ENCODE data around the gene PEX5L.

Gene PEX5L

GRCh38 chr3:179973931-179974361 lies 62.8 kb downstream of the PEX5L start:
- no peaks in the 10 kb centered on the region for H3K27me3 ChIP-seq (ENCODE audit: control insufficient read depth in 2 of 2, insufficient read depth in 2 of 2, low read length in 2 of 2)
- H3K27ac ChIP-seq (ENCODE audit: low read depth in 2 of 2, low read length in 2 of 2), result no peak overlapping the region
- no peaks in the 10 kb centered on the region for H3K36me3 ChIP-seq (ENCODE audit: control insufficient read depth in 2 of 2, insufficient read depth in 2 of 2, low read length in 2 of 2)
- H3K9me3 ChIP-seq (ENCODE audit: control insufficient read depth in 2 of 2, low read length in 2 of 2), result no peaks in the 10 kb centered on the region
- no peak overlapping the region for H3K4me3 ChIP-seq (ENCODE audit: low read length in 2 of 2)
- H3K9ac ChIP-seq (ENCODE audit: low read depth in 1 of 2, low read length in 2 of 2), result no peak overlapping the region
- H3K4me1 ChIP-seq (ENCODE audit: control insufficient read depth in 2 of 2, insufficient read depth in 2 of 2, low read length in 2 of 2), result no peaks in the 10 kb centered on the region

GRCh38 chr3:179972881-179973423 lies 63.8 kb downstream of the PEX5L start:
- Histone ChIP-seq H3K36me3 (ENCODE audit: control insufficient read depth in 2 of 2, insufficient read depth in 2 of 2, low read length in 2 of 2) (no peaks in the 10 kb centered on the region), H3K4me3 (ENCODE audit: low read length in 2 of 2) (no peak overlapping the region)

GRCh38 chr3:179971280-179971679 lies 65.5 kb downstream of the PEX5L start:
- no peak overlapping the region for H3K27ac ChIP-seq (ENCODE audit: low read depth in 2 of 2, low read length in 2 of 2)
- no peaks in the 10 kb centered on the region for H3K9me3 ChIP-seq (ENCODE audit: control insufficient read depth in 2 of 2, low read length in 2 of 2)
- no peak overlapping the region for H3K9ac ChIP-seq (ENCODE audit: low read depth in 1 of 2, low read length in 2 of 2)
- no peaks in the 10 kb centered on the region for H3K36me3 ChIP-seq (ENCODE audit: control insufficient read depth in 2 of 2, insufficient read depth in 2 of 2, low read length in 2 of 2)
- no peaks in the 10 kb centered on the region for H3K4me1 ChIP-seq (ENCODE audit: control insufficient read depth in 2 of 2, insufficient read depth in 2 of 2, low read length in 2 of 2)
- no peaks in the 10 kb centered on the region for H3K27me3 ChIP-seq (ENCODE audit: control insufficient read depth in 2 of 2, insufficient read depth in 2 of 2, low read length in 2 of 2)
- no peak overlapping the region for H3K4me3 ChIP-seq (ENCODE audit: low read length in 2 of 2)

More at GRCh38 chr3:179972881-179973423, 63.8 kb downstream of the PEX5L start:
- no peaks in the 10 kb centered on the region for H3K27me3 ChIP-seq (ENCODE audit: control insufficient read depth in 2 of 2, insufficient read depth in 2 of 2, low read length in 2 of 2)
- H3K9me3 ChIP-seq (ENCODE audit: control insufficient read depth in 2 of 2, low read length in 2 of 2), result no peaks in the 10 kb centered on the region
- H3K9ac ChIP-seq (ENCODE audit: low read depth in 1 of 2, low read length in 2 of 2), result no peak overlapping the region
- H3K27ac ChIP-seq (ENCODE audit: low read depth in 2 of 2, low read length in 2 of 2), result no peak overlapping the region
- H3K4me1 ChIP-seq (ENCODE audit: control insufficient read depth in 2 of 2, insufficient read depth in 2 of 2, low read length in 2 of 2), result no peaks in the 10 kb centered on the region

GRCh38 chr3:179970746-179971145 lies 66.0 kb downstream of the PEX5L start:
- Histone ChIP-seq H3K4me3 (ENCODE audit: low read length in 2 of 2) (no peak overlapping the region), H3K36me3 (ENCODE audit: control insufficient read depth in 2 of 2, insufficient read depth in 2 of 2, low read length in 2 of 2) (no peaks in the 10 kb centered on the region), H3K27me3 (ENCODE audit: control insufficient read depth in 2 of 2, insufficient read depth in 2 of 2, low read length in 2 of 2) (no peaks in the 10 kb centered on the region), H3K27ac (ENCODE audit: low read depth in 2 of 2, low read length in 2 of 2) (no peak overlapping the region), H3K4me1 (ENCODE audit: control insufficient read depth in 2 of 2, insufficient read depth in 2 of 2, low read length in 2 of 2) (no peaks in the 10 kb centered on the region), H3K9ac (ENCODE audit: low read depth in 1 of 2, low read length in 2 of 2) (no peak overlapping the region), H3K9me3 (ENCODE audit: control insufficient read depth in 2 of 2, low read length in 2 of 2) (no peaks in the 10 kb centered on the region)

GRCh38 chr3:179969525-179969924 lies 67.2 kb downstream of the PEX5L start:
- H3K4me1 ChIP-seq (ENCODE audit: control insufficient read depth in 2 of 2, insufficient read depth in 2 of 2, low read length in 2 of 2), result no peaks in the 10 kb centered on the region

GRCh38 chr3:179967622-179968021 lies 69.1 kb downstream of the PEX5L start:
- H3K27me3 ChIP-seq (ENCODE audit: control insufficient read depth in 2 of 2, insufficient read depth in 2 of 2, low read length in 2 of 2), result no peaks in the 10 kb centered on the region
- no peaks in the 10 kb centered on the region for H3K36me3 ChIP-seq (ENCODE audit: control insufficient read depth in 2 of 2, insufficient read depth in 2 of 2, low read length in 2 of 2)
- no peaks in the 10 kb centered on the region for H3K4me1 ChIP-seq (ENCODE audit: control insufficient read depth in 2 of 2, insufficient read depth in 2 of 2, low read length in 2 of 2)
- no peaks in the 10 kb centered on the region for H3K9me3 ChIP-seq (ENCODE audit: control insufficient read depth in 2 of 2, low read length in 2 of 2)
- no peak overlapping the region for H3K9ac ChIP-seq (ENCODE audit: low read depth in 1 of 2, low read length in 2 of 2)
- no peak overlapping the region for H3K27ac ChIP-seq (ENCODE audit: low read depth in 2 of 2, low read length in 2 of 2)
- no peak overlapping the region for H3K4me3 ChIP-seq (ENCODE audit: low read length in 2 of 2)

More at GRCh38 chr3:179969525-179969924, 67.2 kb downstream of the PEX5L start:
- Histone ChIP-seq H3K27me3 (ENCODE audit: control insufficient read depth in 2 of 2, insufficient read depth in 2 of 2, low read length in 2 of 2) (no peaks in the 10 kb centered on the region), H3K36me3 (ENCODE audit: control insufficient read depth in 2 of 2, insufficient read depth in 2 of 2, low read length in 2 of 2) (no peaks in the 10 kb centered on the region), H3K4me3 (ENCODE audit: low read length in 2 of 2) (no peak overlapping the region), H3K27ac (ENCODE audit: low read depth in 2 of 2, low read length in 2 of 2) (no peak overlapping the region), H3K9me3 (ENCODE audit: control insufficient read depth in 2 of 2, low read length in 2 of 2) (no peaks in the 10 kb centered on the region), H3K9ac (ENCODE audit: low read depth in 1 of 2, low read length in 2 of 2) (no peak overlapping the region)

GRCh38 chr3:179964890-179965289 lies 71.8 kb downstream of the PEX5L start:
- Histone ChIP-seq H3K9me3 (ENCODE audit: control insufficient read depth in 2 of 2, low read length in 2 of 2) (no peaks in the 10 kb centered on the region), H3K4me3 (ENCODE audit: low read length in 2 of 2) (no peak overlapping the region), H3K4me1 (ENCODE audit: control insufficient read depth in 2 of 2, insufficient read depth in 2 of 2, low read length in 2 of 2) (no peaks in the 10 kb centered on the region), H3K27ac (ENCODE audit: low read depth in 2 of 2, low read length in 2 of 2) (no peak overlapping the region), H3K36me3 (ENCODE audit: control insufficient read depth in 2 of 2, insufficient read depth in 2 of 2, low read length in 2 of 2) (no peaks in the 10 kb centered on the region), H3K27me3 (ENCODE audit: control insufficient read depth in 2 of 2, insufficient read depth in 2 of 2, low read length in 2 of 2) (no peaks in the 10 kb centered on the region), H3K9ac (ENCODE audit: low read depth in 1 of 2, low read length in 2 of 2) (no peak overlapping the region)

- Histone ChIP-seq H3K4me1 (ENCODE audit: control insufficient read depth in 2 of 2, insufficient read depth in 2 of 2, low read length in 2 of 2) (no peaks in the 10 kb centered on the region), H3K9me3 (ENCODE audit: control insufficient read depth in 2 of 2, low read length in 2 of 2) (no peaks in the 10 kb centered on the region), H3K4me3 (ENCODE audit: low read length in 2 of 2) (no peak overlapping the region), H3K27me3 (ENCODE audit: control insufficient read depth in 2 of 2, insufficient read depth in 2 of 2, low read length in 2 of 2) (no peaks in the 10 kb centered on the region), H3K27ac (ENCODE audit: low read depth in 2 of 2, low read length in 2 of 2) (no peak overlapping the region), H3K9ac (ENCODE audit: low read depth in 1 of 2, low read length in 2 of 2) (no peak overlapping the region), H3K36me3 (ENCODE audit: control insufficient read depth in 2 of 2, insufficient read depth in 2 of 2, low read length in 2 of 2) (no peaks in the 10 kb centered on the region)
These were observed 73.9 kb downstream of the PEX5L start for GRCh38 chr3:179962629-179963387.

- H3K36me3 ChIP-seq (ENCODE audit: control insufficient read depth in 2 of 2, insufficient read depth in 2 of 2, low read length in 2 of 2), result no peaks in the 10 kb centered on the region
- H3K4me3 ChIP-seq (ENCODE audit: low read length in 2 of 2), result no peak overlapping the region
- no peak overlapping the region for H3K9ac ChIP-seq (ENCODE audit: low read depth in 1 of 2, low read length in 2 of 2)
- no peaks in the 10 kb centered on the region for H3K4me1 ChIP-seq (ENCODE audit: control insufficient read depth in 2 of 2, insufficient read depth in 2 of 2, low read length in 2 of 2)
- no peak overlapping the region for H3K27ac ChIP-seq (ENCODE audit: low read depth in 2 of 2, low read length in 2 of 2)
- no peaks in the 10 kb centered on the region for H3K9me3 ChIP-seq (ENCODE audit: control insufficient read depth in 2 of 2, low read length in 2 of 2)
- H3K27me3 ChIP-seq (ENCODE audit: control insufficient read depth in 2 of 2, insufficient read depth in 2 of 2, low read length in 2 of 2), result no peaks in the 10 kb centered on the region
These were observed 75.0 kb downstream of the PEX5L start for GRCh38 chr3:179961703-179962078.

- Histone ChIP-seq H3K27me3 (ENCODE audit: control insufficient read depth in 2 of 2, insufficient read depth in 2 of 2, low read length in 2 of 2) (no peaks in the 10 kb centered on the region), H3K9me3 (ENCODE audit: control insufficient read depth in 2 of 2, low read length in 2 of 2) (no peaks in the 10 kb centered on the region), H3K36me3 (ENCODE audit: control insufficient read depth in 2 of 2, insufficient read depth in 2 of 2, low read length in 2 of 2) (no peaks in the 10 kb centered on the region), H3K27ac (ENCODE audit: low read depth in 2 of 2, low read length in 2 of 2) (no peak overlapping the region), H3K4me1 (ENCODE audit: control insufficient read depth in 2 of 2, insufficient read depth in 2 of 2, low read length in 2 of 2) (no peaks in the 10 kb centered on the region), H3K4me3 (ENCODE audit: low read length in 2 of 2) (no peak overlapping the region), H3K9ac (ENCODE audit: low read depth in 1 of 2, low read length in 2 of 2) (no peak overlapping the region)
These were observed 75.5 kb downstream of the PEX5L start for GRCh38 chr3:179961071-179961702.
